GM12878 (cell line): ENCODE results near the gene TGFBR3. TPM values are rescaled to one million over a fixed set of nuclear protein-coding genes. Genes with fewer than 3 reads are reported as not detected.

Experiments
- ATAC-seq: fragments of 200-7000 bp; cut with Tn5 transposase; 3 replicates; pipeline ENCODE4 v1.9.1; 2020; ENCODE audit warnings: mild to moderate bottlenecking, moderate library complexity
- BruUV-seq: library from RNA; stranded (reverse); fragments of 400-500 nt; replicated peaks from 2 replicates; lab custom pipeline; 2021; lab: Mats Ljungman, UMichigan
- CTCF ChIA-PET: fragments of 300-600 bp; sonication (Branson Sonifier 250); formaldehyde crosslinking; extraction: SDS; loops from one replicate; lab custom pipeline; 2021; ENCODE audit warnings: inconsistent platforms; lab: Yijun Ruan, JAX
- POLR2A ChIA-PET: fragments of 350-600 bp; formaldehyde crosslinking; extraction: SDS; loops from one replicate; lab custom pipeline; 2021; ENCODE audit warnings: inconsistent platforms; lab: Charles Lee
- RAD21 ChIA-PET: fragments of 300-600 bp; sonication (Branson Sonifier 250); formaldehyde crosslinking; loops from one replicate; lab custom pipeline; 2023; ENCODE audit warnings: antibody characterized with exemption; ENCODE audit not compliant: unreplicated experiment; lab: Charles Lee
- SMC1A ChIA-PET: fragments of 300-600 bp; sonication (Branson Sonifier 250); formaldehyde crosslinking; loops from one replicate; lab custom pipeline; 2023; ENCODE audit not compliant: unreplicated experiment, uncharacterized antibody; lab: Charles Lee
- DNase-seq: peaks from one replicate; pipeline ENCODE4 v3.0.0-alpha.2; 2011; ENCODE audit warnings: low read depth, low spot score
- FAIRE-seq: peaks from 3 replicates; lab custom pipeline; 2011; peaks lifted over from hg19 to GRCh38; lab: Jason Lieb, UNC
- H2AFZ ChIP-seq: 2 replicates; pipeline ENCODE4 v1.6.0; 2011; ENCODE audit warnings: low read depth, low read length, control low read depth; ENCODE audit not compliant: control insufficient read depth
- H3K27ac ChIP-seq: 2 replicates; pipeline ENCODE4 v1.5.1; 2011; ENCODE audit warnings: control low read depth; ENCODE audit not compliant: control insufficient read depth, insufficient read depth
- H3K27me3 ChIP-seq, 2 experiments: replicated peaks in 1 of 2; 2 replicates each; pipeline versions ENCODE4 v1.6.0 to v1.6.1; 2011; ENCODE audit warnings: low read length in 1 of 2; ENCODE audit not compliant: control insufficient read depth in 2 of 2, insufficient read depth in 2 of 2
- H3K36me3 ChIP-seq, 2 experiments: 2 replicates each; pipeline ENCODE4 v1.5.1; 2011; ENCODE audit warnings: low read length in 1 of 2; ENCODE audit not compliant: control insufficient read depth in 2 of 2, insufficient read depth in 2 of 2
- H3K4me1 ChIP-seq: 2 replicates; pipeline ENCODE4 v1.6.1; 2011; ENCODE audit warnings: mild to moderate bottlenecking, low read length, moderate library complexity, mixed read lengths; ENCODE audit not compliant: control insufficient read depth, insufficient read depth
- H3K4me2 ChIP-seq: 2 replicates; pipeline ENCODE4 v1.6.0; 2011; ENCODE audit warnings: control low read depth; ENCODE audit not compliant: control insufficient read depth, insufficient read depth
- H3K4me3 ChIP-seq: fragments of 200-600 bp; sonication (generic); 2 replicates; pipeline ENCODE4 v1.5.1; 2016
- H3K79me2 ChIP-seq: 2 replicates; pipeline ENCODE4 v1.6.0; 2011; ENCODE audit warnings: low read length; ENCODE audit not compliant: control insufficient read depth, insufficient read depth
- H3K9ac ChIP-seq: 2 replicates; pipeline ENCODE4 v1.8.0; 2011; ENCODE audit warnings: low read length, control low read depth, mixed read lengths; ENCODE audit not compliant: control insufficient read depth, insufficient read depth
- H3K9me3 ChIP-seq: replicated peaks from 3 replicates; pipeline ENCODE4 v1.5.1; 2011; ENCODE audit warnings: mild to moderate bottlenecking, low read length; ENCODE audit not compliant: control insufficient read depth, insufficient read depth
- H4K20me1 ChIP-seq: 2 replicates; pipeline ENCODE4 v1.6.0; 2011; ENCODE audit not compliant: control insufficient read depth, insufficient read depth
- BACH1 ChIP-seq: fragments of 450-650 bp; IDR thresholded peaks from 2 replicates; pipeline ENCODE4 v1.6.1; 2017; ENCODE audit warnings: mild to moderate bottlenecking, borderline replicate concordance
- CEBPB ChIP-seq, 2 experiments: fragments of 150-350 bp in 1 of 2; IDR thresholded peaks; 2 replicates each; pipeline ENCODE4 v1.6.1; 2012 to 2014; ENCODE audit warnings: low read depth in 2 of 2, low read length in 2 of 2, borderline replicate concordance in 1 of 2, inconsistent platforms in 1 of 2
- FOXM1 ChIP-seq: IDR thresholded peaks from 2 replicates; pipeline ENCODE4 v1.6.1; 2012; ENCODE audit warnings: low read depth, mild to moderate bottlenecking, inconsistent platforms, low read length, moderate library complexity
- GABPA ChIP-seq: IDR thresholded peaks from 2 replicates; pipeline ENCODE4 v1.6.1; 2014; ENCODE audit warnings: antibody characterized with exemption, low read depth, mild to moderate bottlenecking, inconsistent platforms
- IKZF2 ChIP-seq, 2 experiments: fragments of 450-650 bp; IDR thresholded peaks; 2 replicates each; pipeline ENCODE4 v1.6.1; 2017; ENCODE audit warnings: mild to moderate bottlenecking in 2 of 2, moderate library complexity in 2 of 2
- NFXL1 ChIP-seq: fragments of 450-650 bp; IDR thresholded peaks from 2 replicates; pipeline ENCODE4 v1.6.1; 2017; ENCODE audit warnings: antibody characterized with exemption, mild to moderate bottlenecking, borderline replicate concordance
- PAX5 ChIP-seq: IDR thresholded peaks from 2 replicates; pipeline ENCODE4 v1.6.1; 2011; ENCODE audit warnings: low read depth, low read length, borderline replicate concordance
- RAD51 ChIP-seq: fragments of 450-650 bp; IDR thresholded peaks from 2 replicates; pipeline ENCODE4 v1.6.1; 2016; ENCODE audit warnings: moderate library complexity, mild to moderate bottlenecking, inconsistent platforms
- RCOR1 ChIP-seq: conservative IDR thresholded peaks from 2 replicates; pipeline ENCODE4 v1.6.1; 2012; ENCODE audit warnings: low read depth, low read length, improper control_type of control experiment
- RUNX3 ChIP-seq: IDR thresholded peaks from 2 replicates; pipeline ENCODE4 v1.6.1; 2012; ENCODE audit warnings: low read length, inconsistent platforms
- SMARCA5 ChIP-seq: fragments of 450-650 bp; IDR thresholded peaks from 2 replicates; pipeline ENCODE4 v1.6.1; 2017; ENCODE audit warnings: mild to moderate bottlenecking
- TAF1 ChIP-seq: IDR thresholded peaks from 2 replicates; pipeline ENCODE4 v1.6.1; 2011; ENCODE audit warnings: mild to moderate bottlenecking, low read depth, low read length, borderline replicate concordance
- TBL1XR1 ChIP-seq: IDR thresholded peaks from 2 replicates; pipeline ENCODE4 v1.6.1; 2012; ENCODE audit warnings: low read depth, low read length, improper control_type of control experiment
- YY1 ChIP-seq: IDR thresholded peaks from 2 replicates; pipeline ENCODE4 v1.6.1; 2011; ENCODE audit warnings: low read depth, mild to moderate bottlenecking, low read length
- ZBED1 ChIP-seq: IDR thresholded peaks from 2 replicates; pipeline ENCODE4 v1.6.1; 2016; ENCODE audit warnings: borderline replicate concordance
- ZNF207 ChIP-seq: fragments of 450-650 bp; IDR thresholded peaks from 2 replicates; pipeline ENCODE4 v1.6.1; 2014; ENCODE audit warnings: antibody characterized with exemption, mild to moderate bottlenecking, borderline replicate concordance
- ZNF384 ChIP-seq: IDR thresholded peaks from 2 replicates; pipeline ENCODE4 v1.6.1; 2012; ENCODE audit warnings: low read depth, mild to moderate bottlenecking, low read length, improper control_type of control experiment, borderline replicate concordance
- WGBS: methylation state at CpG from one replicate; pipeline ENCODE4 v1.1.6; 2016; ENCODE audit warnings: low lambda C conversion rate; ENCODE audit not compliant: insufficient replicate concordance, insufficient coverage; ENCODE audit errors: missing lambda C conversion rate; 5-methylcytosine and 5-hydroxymethylcytosine counted together
- in situ Hi-C: fragments of 300-500 bp; cut with MboI; formaldehyde crosslinking; loops from 9 replicates; pipeline ENCODE4 v1.14.3; 2018; ENCODE audit warnings: mixed read lengths
- intact Hi-C: fragments of 100-400 bp; cut with micrococcal nuclease; formaldehyde crosslinking; loops from one replicate; pipeline ENCODE4 v1.14.2; 2022; ENCODE audit not compliant: unreplicated experiment
- polyA plus RNA-seq, 11 experiments: library from polyadenylated mRNA; depleted of rRNA in 4 of 11; unstranded in 6 of 11; stranded (reverse) in 5 of 11; fragments of >200 nt; fragmentation: Nextera tagmentation in 4 of 11; fragmentation: Illumina TruSeq in 1 of 11; extraction: Ambion mirVana in 4 of 11; extraction: Trizol in 1 of 11; gene quantifications; 1 replicate in 1 of 11; 2 replicates in 10 of 11; pipeline versions ENCODE4 v1.2.1 to v1.2.3, GENCODE V29; 2011 to 2016; ENCODE audit warnings: inconsistent platforms in 2 of 11, missing spikeins in 2 of 11, low read depth in 1 of 11
- total RNA-seq, 4 experiments: library from RNA; depleted of rRNA in 3 of 4; stranded (reverse); fragments of >200 nt in 3 of 4; fragmentation: Illumina TruSeq in 1 of 4; extraction: Trizol in 1 of 4; gene quantifications; 2 replicates each; pipeline versions ENCODE4 v1.2.1 to v1.2.3, GENCODE V29; 2013 to 2021
- TF ChIP-seq, protein P1 (sequence below): IDR thresholded peaks from 2 replicates; pipeline ENCODE4 v1.6.1; 2012; ENCODE audit warnings: low read length, inconsistent platforms
- TF ChIP-seq, protein P2 (sequence below): fragments of 450-650 bp; IDR thresholded peaks from 2 replicates; pipeline ENCODE4 v1.6.1; 2016; ENCODE audit warnings: mild to moderate bottlenecking

Gene TGFBR3
- total and polyA plus RNA-seq, 10 of the 15 experiments (the other 5 are each of a cell fraction or from before 2014, with no cell fraction given) = 2.7 to 16.5 (median 12.6) TPM

DNA sequence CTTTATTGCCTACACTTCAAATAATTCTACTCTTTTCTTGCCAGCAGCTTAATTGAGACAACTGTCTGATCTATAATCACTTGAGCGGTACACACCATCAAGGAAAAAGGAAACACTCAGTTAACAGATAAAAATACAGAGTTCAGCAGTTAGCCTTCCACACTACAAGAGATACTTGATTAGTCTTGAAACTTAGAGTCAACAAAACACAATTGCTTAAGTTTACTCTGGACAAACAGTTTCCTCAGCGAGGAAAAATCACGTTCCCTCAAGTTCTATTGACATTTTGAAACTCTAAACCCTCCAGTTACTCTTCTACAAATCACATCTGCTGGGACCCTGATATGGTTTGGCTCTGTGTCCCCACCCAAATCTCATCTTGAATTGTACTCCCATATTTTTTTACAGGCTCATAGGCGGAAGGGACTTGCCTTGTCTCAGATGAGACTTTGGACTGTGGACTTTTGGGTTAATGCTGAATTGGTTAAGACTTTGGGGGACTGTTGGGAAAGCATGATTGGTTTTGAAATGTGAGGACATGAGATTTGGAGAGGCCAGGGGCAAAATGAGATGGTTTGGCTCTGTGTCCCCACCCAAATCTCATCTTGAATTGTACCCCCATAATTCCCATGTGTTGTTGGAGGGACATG, 244.9 kb downstream of the TGFBR3 start:
- no peaks in the 10 kb centered on the region for H3K79me2 ChIP-seq
- H3K9me3 ChIP-seq = peaks cover 2% of the 10 kb centered on the region; the same call in 1 of the 3 replicates
- 61% methylated on average over 4 of the region's 4 CpGs for whole genome bisulfite sequencing
- H3K9ac ChIP-seq = no peak overlapping the region
- no peaks in the 10 kb centered on the region for H4K20me1 ChIP-seq
- CTCF ChIA-PET = no interaction called here
- SMC1A ChIA-PET = no interaction called here
- H3K27ac ChIP-seq = no peak overlapping the region
- H3K4me3 ChIP-seq = no peak overlapping the region
- DNase-seq = no peak
- in situ Hi-C loops (no loop called here), intact Hi-C loops (no loop called here)
- no TSS peak for BruUV-seq
- H2AFZ ChIP-seq = no peak overlapping the region
- H3K4me1 ChIP-seq = no peaks in the 10 kb centered on the region
- H3K36me3 ChIP-seq = no peaks in the 10 kb centered on the region
- FAIRE-seq = no peak
- no peak for ATAC-seq
- TF ChIP-seq RUNX3 (no peak), BACH1 (no peak), NFXL1 (no peak), RAD51 (no peak), ZNF207 (no peak), CEBPB (IDR thresholded peaks at IDR 0.05; ENCODE audit: borderline replicate concordance in 1 of 2, low read depth in 2 of 2, low read length in 2 of 2) (no peak), TAF1 (no peak), TBL1XR1 (no peak), SMARCA5 (no peak), RCOR1 (no peak), FOXM1 (no peak), ZBED1 (no peak), GABPA (no peak), IKZF2 (IDR thresholded peaks at IDR 0.05) (no peak), PAX5 (no peak), ZNF384 (no peak), YY1 (no peak)
- TF ChIP-seq, protein P1, sequence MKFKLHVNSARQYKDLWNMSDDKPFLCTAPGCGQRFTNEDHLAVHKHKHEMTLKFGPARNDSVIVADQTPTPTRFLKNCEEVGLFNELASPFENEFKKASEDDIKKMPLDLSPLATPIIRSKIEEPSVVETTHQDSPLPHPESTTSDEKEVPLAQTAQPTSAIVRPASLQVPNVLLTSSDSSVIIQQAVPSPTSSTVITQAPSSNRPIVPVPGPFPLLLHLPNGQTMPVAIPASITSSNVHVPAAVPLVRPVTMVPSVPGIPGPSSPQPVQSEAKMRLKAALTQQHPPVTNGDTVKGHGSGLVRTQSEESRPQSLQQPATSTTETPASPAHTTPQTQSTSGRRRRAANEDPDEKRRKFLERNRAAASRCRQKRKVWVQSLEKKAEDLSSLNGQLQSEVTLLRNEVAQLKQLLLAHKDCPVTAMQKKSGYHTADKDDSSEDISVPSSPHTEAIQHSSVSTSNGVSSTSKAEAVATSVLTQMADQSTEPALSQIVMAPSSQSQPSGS = no peak
- TF ChIP-seq, protein P2, sequence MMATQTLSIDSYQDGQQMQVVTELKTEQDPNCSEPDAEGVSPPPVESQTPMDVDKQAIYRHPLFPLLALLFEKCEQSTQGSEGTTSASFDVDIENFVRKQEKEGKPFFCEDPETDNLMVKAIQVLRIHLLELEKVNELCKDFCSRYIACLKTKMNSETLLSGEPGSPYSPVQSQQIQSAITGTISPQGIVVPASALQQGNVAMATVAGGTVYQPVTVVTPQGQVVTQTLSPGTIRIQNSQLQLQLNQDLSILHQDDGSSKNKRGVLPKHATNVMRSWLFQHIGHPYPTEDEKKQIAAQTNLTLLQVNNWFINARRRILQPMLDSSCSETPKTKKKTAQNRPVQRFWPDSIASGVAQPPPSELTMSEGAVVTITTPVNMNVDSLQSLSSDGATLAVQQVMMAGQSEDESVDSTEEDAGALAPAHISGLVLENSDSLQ = no peak
- POLR2A ChIA-PET = no interaction called here
- no peaks in the 10 kb centered on the region for H3K27me3 ChIP-seq
- H3K4me2 ChIP-seq = no peak overlapping the region
- RAD21 ChIA-PET = no interaction called here
